ENCODE data around the gene NR4A3. TPM values are rescaled to one million over a fixed set of nuclear protein-coding genes. Genes with fewer than 3 reads are reported as not detected.

NR4A3 gene
- total RNA-seq, 2 experiments from 2014 or later: 3.6 to 20.4 TPM

DNA sequence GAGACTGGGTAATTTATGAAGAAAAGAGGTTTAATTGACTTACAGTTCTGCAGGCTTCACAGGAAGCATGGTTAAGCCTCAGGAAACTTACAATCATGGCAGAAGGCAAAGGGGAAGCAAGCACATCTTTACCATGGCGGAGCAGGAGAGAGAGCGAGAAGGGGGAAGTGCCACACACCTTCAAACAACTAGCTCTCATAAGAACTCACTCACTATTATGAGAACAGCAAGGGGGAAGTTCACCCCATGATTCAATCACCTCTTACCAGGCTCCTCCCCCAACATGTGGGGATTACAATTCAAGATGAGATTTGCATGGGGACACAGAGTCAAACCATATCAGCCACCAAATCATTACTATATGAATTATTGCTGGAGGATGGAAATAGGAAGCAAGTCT, 54.5 kb downstream of the NR4A3 start:
- no peak for DNase-seq
- Mint-ChIP-seq H3K27ac (no peak overlapping the region), H3K4me1 (peaks cover 3% of the 10 kb centered on the region), H3K36me3 (peaks cover 9% of the 10 kb centered on the region), H3K4me3 (no peak overlapping the region), H3K27me3 (peaks cover 5% of the 10 kb centered on the region), H3K9me3 (ENCODE audit: low read depth) (peaks cover 6% of the 10 kb centered on the region)
- ATAC-seq: no peak
- CTCF ChIA-PET: no interaction called here

GRCh38 chr9:99878651-99879050, 57.0 kb downstream of the NR4A3 start:
- no peak overlapping the region for H3K27ac Mint-ChIP-seq
- H3K27me3 Mint-ChIP-seq: peaks cover 5% of the 10 kb centered on the region
- DNase-seq: no peak
- no peak overlapping the region for H3K4me3 Mint-ChIP-seq
- ATAC-seq: no peak
- CTCF ChIA-PET: no interaction called here
- H3K36me3 Mint-ChIP-seq: peaks cover 10% of the 10 kb centered on the region
- H3K9me3 Mint-ChIP-seq (ENCODE audit: low read depth): peaks cover 6% of the 10 kb centered on the region
- H3K4me1 Mint-ChIP-seq: peaks cover 10% of the 10 kb centered on the region

DNA sequence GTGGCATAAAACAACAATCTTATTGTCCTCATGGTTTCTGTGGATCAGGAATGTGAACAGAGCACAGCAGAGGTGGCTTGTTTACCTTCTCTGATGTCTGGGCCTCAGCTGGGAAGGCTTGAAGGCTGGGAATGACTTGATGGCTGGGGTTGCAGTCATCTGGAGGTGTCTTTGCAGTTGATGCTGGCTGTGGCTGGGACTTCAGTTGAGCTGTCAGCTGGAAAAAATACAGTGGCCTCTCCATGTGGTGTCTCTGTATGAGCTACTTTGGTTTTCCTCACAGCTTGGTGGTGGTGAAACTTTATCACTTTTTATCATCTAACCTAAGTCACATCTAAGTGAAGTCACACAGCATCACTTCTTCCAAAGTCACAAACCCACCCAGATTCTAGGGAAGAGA, 60.1 kb downstream of the NR4A3 start:
- no peak overlapping the region for H3K27ac Mint-ChIP-seq
- H3K9me3 Mint-ChIP-seq (ENCODE audit: low read depth): peaks cover 2% of the 10 kb centered on the region
- no peaks in the 10 kb centered on the region for H3K27me3 Mint-ChIP-seq
- H3K4me1 Mint-ChIP-seq: peaks cover 10% of the 10 kb centered on the region
- H3K4me3 Mint-ChIP-seq: no peak overlapping the region
- peak; percentile 45 for DNase-seq
- ATAC-seq: peak; percentile 12
- peaks cover 5% of the 10 kb centered on the region for H3K36me3 Mint-ChIP-seq
- CTCF ChIA-PET: no interaction called here

DNA sequence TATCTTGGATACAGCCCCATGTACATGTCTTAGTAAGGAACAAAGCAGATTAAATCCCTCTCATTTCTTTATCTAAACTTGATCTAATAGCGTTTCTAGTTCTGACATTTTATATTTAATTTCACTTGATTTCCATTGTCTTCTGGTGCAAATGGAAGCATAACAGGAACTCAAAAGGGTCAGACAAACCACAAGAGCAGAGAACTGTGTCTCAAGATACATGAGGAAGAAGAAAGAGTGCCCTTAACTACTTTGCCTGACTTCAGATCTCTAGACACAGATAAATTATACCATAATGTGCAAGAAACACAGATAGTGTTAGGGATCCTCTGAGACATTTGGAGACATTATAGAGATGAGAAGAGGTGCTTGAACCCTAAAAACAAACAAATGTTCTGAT, 64.1 kb downstream of the NR4A3 start:
- H3K4me3 Mint-ChIP-seq: no peak overlapping the region
- CTCF ChIA-PET: no interaction called here
- H3K4me1 Mint-ChIP-seq: peaks cover 12% of the 10 kb centered on the region
- H3K9me3 Mint-ChIP-seq (ENCODE audit: low read depth): no peaks in the 10 kb centered on the region
- ATAC-seq (no peak), DNase-seq (no peak)
- H3K27me3 Mint-ChIP-seq: no peaks in the 10 kb centered on the region
- H3K36me3 Mint-ChIP-seq: peaks cover 3% of the 10 kb centered on the region
- H3K27ac Mint-ChIP-seq: no peak overlapping the region

- ATAC-seq (no peak), DNase-seq (no peak)
These were observed 67.4 kb downstream of the NR4A3 start for GRCh38 chr9:99889120-99889519.

DNA sequence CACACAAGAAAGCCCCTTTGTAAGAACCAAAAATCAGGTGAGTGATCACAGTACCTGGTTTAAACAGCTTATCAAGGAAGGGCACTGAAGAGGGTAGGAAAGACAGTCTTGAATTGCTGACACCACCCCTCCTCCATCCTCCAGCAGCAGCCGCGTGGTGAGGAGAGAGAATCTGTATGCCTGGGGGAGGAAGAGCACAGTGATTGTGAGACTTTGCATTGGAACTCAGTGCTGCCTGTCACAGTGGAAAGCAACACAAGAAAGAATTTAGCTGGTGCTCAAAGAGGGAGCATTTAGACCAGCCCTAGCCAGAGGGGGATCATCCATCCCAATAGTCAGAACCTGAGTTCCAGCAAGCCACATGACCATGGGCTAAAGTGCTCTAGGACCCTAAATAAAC, 73.1 kb downstream of the NR4A3 start:
- Mint-ChIP-seq H3K4me3 (no peak overlapping the region), H3K4me1 (no peaks in the 10 kb centered on the region), H3K9me3 (ENCODE audit: low read depth) (no peaks in the 10 kb centered on the region), H3K27me3 (peaks cover 36% of the 10 kb centered on the region), H3K36me3 (no peaks in the 10 kb centered on the region), H3K27ac (no peak overlapping the region)
- CTCF ChIA-PET: no interaction called here
- DNase-seq (no peak), ATAC-seq (no peak)

More at GRCh38 chr9:99889120-99889519, 67.4 kb downstream of the NR4A3 start:
- CTCF ChIA-PET: interaction anchor here (1.7 kb wide), 1 partner anchor 18 kb away, joined by 5 read pairs; no protein-coding TSS in a partner anchor
- Mint-ChIP-seq H3K9me3 (ENCODE audit: low read depth) (no peaks in the 10 kb centered on the region), H3K4me3 (no peak overlapping the region), H3K27ac (no peak overlapping the region), H3K36me3 (no peaks in the 10 kb centered on the region), H3K27me3 (peaks cover 12% of the 10 kb centered on the region), H3K4me1 (peaks cover 4% of the 10 kb centered on the region)

DNA sequence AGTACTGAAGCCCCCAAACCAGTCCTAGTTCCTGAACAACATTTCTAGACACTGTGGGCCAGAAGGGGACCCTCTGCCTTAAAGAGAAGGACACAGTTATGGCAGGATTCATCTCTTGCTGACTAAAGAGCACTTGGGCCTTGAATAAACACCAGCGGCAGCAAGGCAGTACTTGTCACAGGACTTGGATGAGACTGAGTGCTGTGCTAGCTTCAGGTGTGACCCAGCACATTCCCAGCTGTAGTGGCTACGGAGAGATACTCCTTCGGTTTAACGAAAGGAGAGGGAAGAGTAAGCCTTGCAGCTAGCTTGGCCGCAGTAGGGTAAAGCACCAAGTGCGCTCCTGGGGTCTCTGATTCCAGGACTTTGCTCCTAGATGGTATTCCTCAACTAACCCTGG, 73.8 kb downstream of the NR4A3 start:
- H3K4me3 Mint-ChIP-seq: no peak overlapping the region
- peaks cover 41% of the 10 kb centered on the region for H3K27me3 Mint-ChIP-seq
- H3K4me1 Mint-ChIP-seq: no peaks in the 10 kb centered on the region
- CTCF ChIA-PET: no interaction called here
- H3K9me3 Mint-ChIP-seq (ENCODE audit: low read depth): no peaks in the 10 kb centered on the region
- DNase-seq (no peak), ATAC-seq (no peak)
- no peak overlapping the region for H3K27ac Mint-ChIP-seq
- no peaks in the 10 kb centered on the region for H3K36me3 Mint-ChIP-seq

GRCh38 chr9:99896119-99896518, 74.4 kb downstream of the NR4A3 start:
- ATAC-seq (no peak), DNase-seq (no peak)
- Mint-ChIP-seq H3K4me1 (no peaks in the 10 kb centered on the region), H3K9me3 (ENCODE audit: low read depth) (no peaks in the 10 kb centered on the region), H3K27ac (no peak overlapping the region), H3K36me3 (no peaks in the 10 kb centered on the region), H3K4me3 (no peak overlapping the region), H3K27me3 (peaks cover 43% of the 10 kb centered on the region)
- CTCF ChIA-PET: interaction anchor here (1.6 kb wide), 1 partner anchor 71 kb away, joined by 5 read pairs; no protein-coding TSS in a partner anchor

DNA sequence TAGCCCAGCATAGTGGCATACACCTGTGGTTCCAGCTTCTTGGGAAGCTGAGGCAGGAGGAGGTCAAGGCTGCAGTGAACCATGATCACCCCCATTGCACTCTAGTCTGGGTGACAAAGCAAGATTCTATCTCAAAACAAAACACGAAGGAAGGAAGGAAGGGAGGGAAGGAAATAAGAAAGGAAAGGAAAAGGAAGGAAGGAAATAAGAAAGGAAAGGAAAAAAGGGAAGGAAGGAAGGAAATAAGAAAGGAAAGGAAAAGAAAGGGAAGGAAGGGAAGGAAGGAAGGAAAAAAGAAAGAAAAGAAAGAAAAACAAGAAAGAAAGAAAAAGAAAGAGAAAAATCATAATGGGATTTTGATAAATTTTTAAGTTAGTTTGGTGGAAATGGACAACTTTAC, 81.7 kb downstream of the NR4A3 start:
- DNase-seq (no peak), ATAC-seq (no peak)
- Mint-ChIP-seq H3K9me3 (ENCODE audit: low read depth) (no peaks in the 10 kb centered on the region), H3K27me3 (peaks cover 25% of the 10 kb centered on the region), H3K4me1 (peaks cover 18% of the 10 kb centered on the region), H3K36me3 (peaks cover 3% of the 10 kb centered on the region), H3K4me3 (no peak overlapping the region), H3K27ac (no peak overlapping the region)
- CTCF ChIA-PET: interaction anchor here (1.4 kb wide), 1 partner anchor 108 kb away, joined by 3 read pairs; no protein-coding TSS in a partner anchor

- no peak for ATAC-seq
- DNase-seq: no peak
- H3K36me3 Mint-ChIP-seq: peaks cover 7% of the 10 kb centered on the region
These were observed 84.2 kb downstream of the NR4A3 start for GRCh38 chr9:99905833-99906402.

GRCh38 chr9:99906403-99907207, 84.9 kb downstream of the NR4A3 start, which contains the start of gene STX17:
STX17 (plus strand) TSS chr9:99906654; CDS start chr9:99915240, 8,586 bp downstream.
- peak within 1 kb of the TSS; percentile 90 for H3K27ac Mint-ChIP-seq
- peaks cover 28% of the 10 kb centered on the region for H3K4me1 Mint-ChIP-seq
- DNase-seq: peak; percentile 84
- peaks cover 12% of the 10 kb centered on the region for H3K36me3 Mint-ChIP-seq
- CTCF ChIA-PET: interaction anchor here (1.2 to 2.8 kb wide), 9 partner anchors 13 to 85 kb away, joined by 3 to 11 read pairs (median 5); partner anchors contain the start of gene NR4A3
- peaks cover 10% of the 10 kb centered on the region for H3K27me3 Mint-ChIP-seq
- peak within 1 kb of the TSS; percentile 93 for H3K4me3 Mint-ChIP-seq
- no peaks in the 10 kb centered on the region for H3K9me3 Mint-ChIP-seq (ENCODE audit: low read depth)
- peak; percentile 87 for ATAC-seq

More at GRCh38 chr9:99905833-99906402, 84.2 kb downstream of the NR4A3 start:
- H3K27me3 Mint-ChIP-seq: peaks cover 10% of the 10 kb centered on the region
- H3K27ac Mint-ChIP-seq: peak overlapping the region; percentile 87
- peaks cover 26% of the 10 kb centered on the region for H3K4me1 Mint-ChIP-seq
- no peaks in the 10 kb centered on the region for H3K9me3 Mint-ChIP-seq (ENCODE audit: low read depth)
- CTCF ChIA-PET: interaction anchor here (1.1 to 2.8 kb wide), 7 partner anchors 13 to 84 kb away, joined by 3 to 11 read pairs (median 4); partner anchors contain the start of gene NR4A3
- H3K4me3 Mint-ChIP-seq: peak overlapping the region; percentile 93

DNA sequence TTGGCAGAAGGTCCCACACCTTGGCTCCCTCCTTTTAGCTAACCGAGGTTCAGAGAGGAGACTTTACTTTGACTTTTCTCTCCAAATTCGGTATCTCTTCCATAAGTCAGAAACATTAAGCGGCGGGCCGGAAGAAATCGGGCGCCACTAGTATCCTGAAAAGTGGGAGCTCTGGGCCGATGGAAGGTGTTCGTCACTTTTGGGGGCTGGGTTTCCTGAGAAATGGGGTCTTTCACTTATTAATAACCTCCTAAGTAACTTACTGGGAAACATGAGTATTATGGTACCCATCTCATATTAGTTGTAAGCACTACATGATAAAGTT, 85.5 kb downstream of the NR4A3 start:
- H3K4me1 Mint-ChIP-seq: peaks cover 32% of the 10 kb centered on the region
- H3K27me3 Mint-ChIP-seq: peaks cover 9% of the 10 kb centered on the region
- peak overlapping the region; percentile 90 for H3K27ac Mint-ChIP-seq
- peaks cover 14% of the 10 kb centered on the region for H3K36me3 Mint-ChIP-seq
- CTCF ChIA-PET: interaction anchor here (1.2 to 2.8 kb wide), 7 partner anchors 18 to 85 kb away, joined by 3 to 11 read pairs (median 5); partner anchors contain the start of gene NR4A3
- DNase-seq (no peak), ATAC-seq (no peak)
- peak overlapping the region; percentile 93 for H3K4me3 Mint-ChIP-seq
- no peaks in the 10 kb centered on the region for H3K9me3 Mint-ChIP-seq (ENCODE audit: low read depth)

- H3K27me3 Mint-ChIP-seq: no peaks in the 10 kb centered on the region
- H3K27ac Mint-ChIP-seq: no peak overlapping the region
- ATAC-seq (no peak), DNase-seq (no peak)
- no peak overlapping the region for H3K4me3 Mint-ChIP-seq
- CTCF ChIA-PET: interaction anchor here (0.9 kb wide), 1 partner anchor 87 kb away, joined by 4 read pairs; no protein-coding TSS in a partner anchor
- peaks cover 25% of the 10 kb centered on the region for H3K4me1 Mint-ChIP-seq
- no peaks in the 10 kb centered on the region for H3K9me3 Mint-ChIP-seq (ENCODE audit: low read depth)
- peaks cover 29% of the 10 kb centered on the region for H3K36me3 Mint-ChIP-seq
These were observed 89.9 kb downstream of the NR4A3 start for GRCh38 chr9:99911600-99911999.

Data from activated CD8-positive, alpha-beta memory T cell treated with anti-CD3 and anti-CD28 coated beads, Interleukin-2, amount 10 ng/mL, durations not matched to agents 7 days and 5 days (primary cell).